Type B pancreatic cell (in vitro differentiated cells): ENCODE results near the gene PNPLA6. TPM values are rescaled to one million over a fixed set of nuclear protein-coding genes. Genes with fewer than 3 reads are reported as not detected.
A peak's percentile ranks its signal among the peaks of the same experiment; 100 is the strongest.

Source experiments
- DNase-seq: peaks from one replicate; pipeline ENCODE4 v3.0.0; 2021; ENCODE audit warnings: mixed read lengths; ENCODE audit not compliant: unreplicated experiment; ENCODE audit errors: extremely low spot score
- H3K27ac Mint-ChIP-seq: 2 replicates; pipeline ENCODE4 v1.8.0; 2021; ENCODE audit warnings: mild to moderate bottlenecking, mixed read lengths
- H3K27me3 Mint-ChIP-seq: 2 replicates; pipeline ENCODE4 v1.8.0; 2021; ENCODE audit warnings: mixed read lengths
- H3K36me3 Mint-ChIP-seq: 2 replicates; pipeline ENCODE4 v1.8.0; 2021; ENCODE audit warnings: mixed read lengths
- H3K4me1 Mint-ChIP-seq: one replicate; pipeline ENCODE4 v1.8.0; 2021; ENCODE audit warnings: mixed read lengths; ENCODE audit not compliant: unreplicated experiment
- H3K4me3 Mint-ChIP-seq: 2 replicates; pipeline ENCODE4 v1.8.0; 2021; ENCODE audit warnings: mild to moderate bottlenecking, mixed read lengths
- H3K9me3 Mint-ChIP-seq: 2 replicates; pipeline ENCODE4 v1.8.0; 2021; ENCODE audit warnings: mixed read lengths
- CTCF ChIP-seq: fragments of 200-600 bp; sonication (generic); conservative IDR thresholded peaks from 2 replicates; pipeline ENCODE4 v1.5.0; 2021; ENCODE audit warnings: antibody characterized with exemption, mild to moderate bottlenecking
- total RNA-seq: library from RNA; stranded (reverse); gene quantifications from 2 replicates; pipeline ENCODE4 v1.2.1, GENCODE V29; 2021; ENCODE audit warnings: low replicate concordance

The PNPLA6 gene
- total RNA-seq, 1 donor from 2014 or later = 84.3 TPM

GRCh38 chr19:7516333-7516732 is 19.2 kb upstream of the PNPLA6 start:
- no peak for TF ChIP-seq CTCF
- peaks cover 6% of the 10 kb centered on the region for H3K36me3 Mint-ChIP-seq
- no peaks in the 10 kb centered on the region for H3K9me3 Mint-ChIP-seq
- peak overlapping the region; percentile 92 for H3K4me3 Mint-ChIP-seq
- no peak for DNase-seq
- no peaks in the 10 kb centered on the region for H3K27me3 Mint-ChIP-seq
- peaks cover 20% of the 10 kb centered on the region for H3K4me1 Mint-ChIP-seq
- peak overlapping the region; percentile 91 for H3K27ac Mint-ChIP-seq

- peak overlapping the region; percentile 92 for H3K4me3 Mint-ChIP-seq
- H3K27me3 Mint-ChIP-seq = no peaks in the 10 kb centered on the region
- TF ChIP-seq CTCF = no peak
- no peaks in the 10 kb centered on the region for H3K9me3 Mint-ChIP-seq
- H3K4me1 Mint-ChIP-seq = peaks cover 22% of the 10 kb centered on the region
- peak overlapping the region; percentile 91 for H3K27ac Mint-ChIP-seq
- DNase-seq = no peak
- H3K36me3 Mint-ChIP-seq = peaks cover 6% of the 10 kb centered on the region
These were observed 18.6 kb upstream of the PNPLA6 start for GRCh38 chr19:7516878-7517277.

DNA sequence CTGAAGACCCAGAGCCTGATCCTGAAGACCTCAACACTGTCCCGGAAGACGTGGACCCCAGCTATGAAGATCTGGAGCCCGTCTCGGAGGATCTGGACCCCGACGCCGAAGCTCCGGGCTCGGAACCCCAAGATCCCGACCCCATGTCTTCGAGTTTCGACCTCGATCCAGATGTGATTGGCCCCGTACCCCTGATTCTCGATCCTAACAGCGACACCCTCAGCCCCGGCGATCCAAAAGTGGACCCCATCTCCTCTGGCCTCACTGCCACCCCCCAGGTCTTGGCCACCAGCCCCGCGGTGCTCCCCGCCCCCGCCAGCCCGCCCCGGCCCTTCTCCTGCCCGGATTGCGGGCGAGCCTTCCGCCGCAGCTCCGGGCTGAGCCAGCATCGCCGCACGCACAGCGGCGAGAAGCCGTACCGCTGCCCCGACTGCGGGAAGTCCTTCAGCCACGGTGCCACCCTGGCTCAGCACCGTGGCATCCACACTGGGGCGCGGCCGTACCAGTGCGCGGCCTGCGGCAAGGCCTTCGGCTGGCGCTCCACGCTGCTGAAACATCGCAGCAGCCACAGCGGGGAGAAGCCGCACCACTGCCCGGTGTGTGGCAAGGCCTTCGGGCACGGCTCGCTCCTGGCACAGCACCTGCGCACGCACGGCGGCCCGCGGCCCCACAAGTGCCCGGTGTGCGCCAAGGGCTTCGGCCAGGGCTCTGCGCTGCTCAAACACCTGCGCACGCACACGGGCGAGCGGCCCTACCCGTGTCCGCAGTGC is 16.0 kb upstream of the PNPLA6 start:
- Mint-ChIP-seq H3K27me3 (no peaks in the 10 kb centered on the region), H3K4me1 (peaks cover 26% of the 10 kb centered on the region), H3K36me3 (peaks cover 6% of the 10 kb centered on the region), H3K4me3 (no peak overlapping the region), H3K27ac (no peak overlapping the region), H3K9me3 (no peaks in the 10 kb centered on the region)
- no peak for TF ChIP-seq CTCF
- no peak for DNase-seq

- TF ChIP-seq CTCF = no peak
- Mint-ChIP-seq H3K36me3 (peaks cover 6% of the 10 kb centered on the region), H3K4me1 (peaks cover 19% of the 10 kb centered on the region)
These were observed 15.1 kb upstream of the PNPLA6 start for GRCh38 chr19:7520131-7521051.

DNA sequence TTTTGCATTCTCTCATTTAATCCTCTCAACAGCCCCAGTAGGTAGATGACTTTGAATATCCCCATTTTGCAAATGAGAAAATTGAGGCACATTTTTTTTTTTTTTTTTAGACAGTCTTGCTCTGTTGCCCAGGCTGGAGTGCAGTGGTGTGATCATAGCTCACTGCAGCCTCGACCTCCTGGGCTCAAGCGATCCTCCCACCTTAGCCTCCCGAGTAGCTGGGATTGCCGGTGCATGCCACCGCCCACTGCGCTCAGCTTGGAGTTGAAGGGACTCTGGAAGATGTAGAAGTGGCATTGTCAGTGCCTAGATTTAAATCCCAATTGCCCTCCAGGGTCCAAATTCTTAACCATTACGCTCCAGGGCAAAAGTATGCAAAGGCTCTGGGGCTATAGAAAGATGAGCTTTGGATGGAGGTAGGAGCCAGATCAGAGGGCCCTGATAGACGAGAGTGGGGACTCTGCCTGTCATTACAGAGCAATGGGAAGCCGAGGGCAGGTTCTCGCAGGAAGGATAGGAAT is 13.9 kb upstream of the PNPLA6 start:
- TF ChIP-seq CTCF = no peak
- Mint-ChIP-seq H3K36me3 (peaks cover 6% of the 10 kb centered on the region), H3K9me3 (no peaks in the 10 kb centered on the region), H3K27ac (peak overlapping the region; percentile 82), H3K4me1 (peaks cover 16% of the 10 kb centered on the region), H3K4me3 (peak overlapping the region; percentile 89), H3K27me3 (no peaks in the 10 kb centered on the region)
- no peak for DNase-seq

More at GRCh38 chr19:7520131-7521051, 15.1 kb upstream of the PNPLA6 start:
- DNase-seq = no peak
- H3K4me3 Mint-ChIP-seq = no peak overlapping the region
- no peaks in the 10 kb centered on the region for H3K27me3 Mint-ChIP-seq
- no peak overlapping the region for H3K27ac Mint-ChIP-seq
- H3K9me3 Mint-ChIP-seq = no peaks in the 10 kb centered on the region
